Measurements from ENCODE around the gene ATR.

The ATR gene

DNA sequence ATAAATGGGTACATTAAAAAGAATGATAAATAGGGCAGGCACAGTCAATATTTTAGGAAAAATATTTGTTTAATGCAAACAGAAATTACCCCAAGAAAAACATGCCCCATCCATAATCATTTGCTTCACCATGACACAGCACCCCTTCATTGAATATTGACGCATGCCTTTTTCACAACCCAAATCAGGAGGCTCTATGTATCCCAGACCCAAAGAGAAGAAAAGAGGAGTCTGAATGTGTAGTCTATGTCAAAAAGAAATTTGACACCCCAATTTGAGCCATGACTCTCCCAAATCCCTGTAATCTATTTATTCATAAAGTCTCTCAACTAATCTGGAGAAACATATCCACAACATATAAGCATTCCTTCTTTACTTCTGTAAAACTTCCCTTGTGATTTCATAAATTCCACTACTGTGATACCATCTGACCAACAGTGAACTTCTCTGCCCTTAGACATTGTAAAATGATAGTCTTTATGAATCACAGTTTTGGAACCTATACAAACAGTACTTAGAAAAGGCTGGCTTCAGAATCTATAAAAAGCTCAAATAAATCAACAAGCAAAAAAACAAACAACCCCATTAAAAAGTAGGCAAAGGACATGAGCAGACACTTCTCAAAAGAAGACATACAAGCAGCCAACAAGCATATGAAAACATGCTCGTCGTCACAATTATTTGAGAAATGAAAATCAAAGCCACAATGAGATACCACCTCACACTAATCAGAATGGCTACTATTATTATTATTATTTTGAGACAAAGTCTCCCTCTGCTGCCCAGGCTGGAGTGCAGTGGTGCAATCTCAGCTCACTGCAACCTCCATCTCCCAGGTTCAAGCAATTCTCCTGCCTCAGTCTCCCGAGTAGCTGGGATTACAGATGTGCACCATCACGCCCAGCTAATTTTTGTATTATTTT, 77.3 kb downstream of the ATR start:
- Histone ChIP-seq H3K9me3 (ENCODE audit: control insufficient read depth, insufficient read depth, low read depth, low read length) (no peaks in the 10 kb centered on the region), H3K27ac (ENCODE audit: extremely low read depth, low read depth, low read length) (no peak overlapping the region), H3K36me3 (ENCODE audit: control insufficient read depth in 2 of 2, insufficient read depth in 1 of 2, low read length in 2 of 2) (peaks cover 4 to 27% of the 10 kb centered on the region in 2 experiments; a peak in 2 of 3 replicates), H3K4me3 (ENCODE audit: low read depth, low read length) (no peak overlapping the region), H3K4me1 (ENCODE audit: control insufficient read depth, insufficient read depth, low read length) (no peaks in the 10 kb centered on the region)
- POLR2A ChIA-PET, result no interaction called here
- CTCF ChIA-PET, result no interaction called here
- TF ChIP-seq FEZF1 (tag by site-specific recombination; IDR thresholded peaks at IDR 0.05) (peak; percentile 46; the same call in 1 of the 2 replicates), ZSCAN23 (tag by site-specific recombination; IDR thresholded peaks at IDR 0.05) (no peak)
- TF ChIP-seq, protein P1, sequence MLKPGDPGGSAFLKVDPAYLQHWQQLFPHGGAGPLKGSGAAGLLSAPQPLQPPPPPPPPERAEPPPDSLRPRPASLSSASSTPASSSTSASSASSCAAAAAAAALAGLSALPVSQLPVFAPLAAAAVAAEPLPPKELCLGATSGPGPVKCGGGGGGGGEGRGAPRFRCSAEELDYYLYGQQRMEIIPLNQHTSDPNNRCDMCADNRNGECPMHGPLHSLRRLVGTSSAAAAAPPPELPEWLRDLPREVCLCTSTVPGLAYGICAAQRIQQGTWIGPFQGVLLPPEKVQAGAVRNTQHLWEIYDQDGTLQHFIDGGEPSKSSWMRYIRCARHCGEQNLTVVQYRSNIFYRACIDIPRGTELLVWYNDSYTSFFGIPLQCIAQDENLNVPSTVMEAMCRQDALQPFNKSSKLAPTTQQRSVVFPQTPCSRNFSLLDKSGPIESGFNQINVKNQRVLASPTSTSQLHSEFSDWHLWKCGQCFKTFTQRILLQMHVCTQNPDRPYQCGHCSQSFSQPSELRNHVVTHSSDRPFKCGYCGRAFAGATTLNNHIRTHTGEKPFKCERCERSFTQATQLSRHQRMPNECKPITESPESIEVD (tag by site-specific recombination; IDR thresholded peaks at IDR 0.05), result peak; percentile 42

DNA sequence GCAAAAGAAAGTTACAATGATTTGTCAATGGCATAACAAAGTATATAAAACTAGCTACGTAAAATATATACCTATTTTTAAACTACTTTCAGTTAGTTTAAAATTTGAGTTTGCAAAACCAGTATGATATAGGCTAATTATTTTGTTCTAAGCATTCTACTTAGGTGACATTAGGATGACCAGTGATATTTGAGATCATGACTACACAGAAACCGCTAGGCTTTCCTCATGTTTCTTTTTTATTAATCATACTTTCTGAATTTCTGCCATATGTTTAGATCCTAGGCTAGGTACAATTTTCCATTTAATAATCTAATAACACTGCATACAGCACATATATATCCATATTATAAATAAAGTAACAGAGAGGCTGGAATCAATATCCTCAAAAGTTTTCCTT, 78.3 kb downstream of the ATR start:
- TF ChIP-seq ZNF585B (tag by site-specific recombination; IDR thresholded peaks at IDR 0.05) (no peak), ZNF701 (tag by site-specific recombination; IDR thresholded peaks at IDR 0.05) (no peak), SALL2 (tag by site-specific recombination; IDR thresholded peaks at IDR 0.05; ENCODE audit: borderline replicate concordance) (no peak), ZNF16 (tag by site-specific recombination; IDR thresholded peaks at IDR 0.05; ENCODE audit: low read depth) (no peak), ZNF174 (tag by site-specific recombination; IDR thresholded peaks at IDR 0.05) (no peak), HOXA7 (CRISPR knock-in tag; IDR thresholded peaks at IDR 0.05; ENCODE audit: borderline replicate concordance) (no peak), ZNF114 (tag by site-specific recombination; IDR thresholded peaks at IDR 0.05) (no peak), ZNF610 (tag by site-specific recombination; IDR thresholded peaks at IDR 0.05; ENCODE audit: borderline replicate concordance) (no peak), GFI1B (tag by site-specific recombination; IDR thresholded peaks at IDR 0.05) (no peak), ZNF19 (tag by site-specific recombination; IDR thresholded peaks at IDR 0.05; ENCODE audit: low read depth) (no peak), ZNF629 (tag by site-specific recombination; IDR thresholded peaks at IDR 0.05) (no peak), ZSCAN30 (tag by site-specific recombination; IDR thresholded peaks at IDR 0.05) (no peak), MYNN (tag by site-specific recombination; IDR thresholded peaks at IDR 0.05; ENCODE audit: borderline replicate concordance) (no peak)
- TF ChIP-seq, protein P2, sequence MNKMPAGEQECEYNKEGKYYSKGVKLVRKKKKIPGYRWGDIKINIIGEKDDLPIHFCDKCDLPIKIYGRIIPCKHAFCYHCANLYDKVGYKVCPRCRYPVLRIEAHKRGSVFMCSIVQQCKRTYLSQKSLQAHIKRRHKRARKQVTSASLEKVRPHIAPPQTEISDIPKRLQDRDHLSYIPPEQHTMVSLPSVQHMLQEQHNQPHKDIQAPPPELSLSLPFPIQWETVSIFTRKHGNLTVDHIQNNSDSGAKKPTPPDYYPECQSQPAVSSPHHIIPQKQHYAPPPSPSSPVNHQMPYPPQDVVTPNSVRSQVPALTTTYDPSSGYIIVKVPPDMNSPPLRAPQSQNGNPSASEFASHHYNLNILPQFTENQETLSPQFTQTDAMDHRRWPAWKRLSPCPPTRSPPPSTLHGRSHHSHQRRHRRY (tag by site-specific recombination; IDR thresholded peaks at IDR 0.05), result no peak
- TF ChIP-seq, protein P3, sequence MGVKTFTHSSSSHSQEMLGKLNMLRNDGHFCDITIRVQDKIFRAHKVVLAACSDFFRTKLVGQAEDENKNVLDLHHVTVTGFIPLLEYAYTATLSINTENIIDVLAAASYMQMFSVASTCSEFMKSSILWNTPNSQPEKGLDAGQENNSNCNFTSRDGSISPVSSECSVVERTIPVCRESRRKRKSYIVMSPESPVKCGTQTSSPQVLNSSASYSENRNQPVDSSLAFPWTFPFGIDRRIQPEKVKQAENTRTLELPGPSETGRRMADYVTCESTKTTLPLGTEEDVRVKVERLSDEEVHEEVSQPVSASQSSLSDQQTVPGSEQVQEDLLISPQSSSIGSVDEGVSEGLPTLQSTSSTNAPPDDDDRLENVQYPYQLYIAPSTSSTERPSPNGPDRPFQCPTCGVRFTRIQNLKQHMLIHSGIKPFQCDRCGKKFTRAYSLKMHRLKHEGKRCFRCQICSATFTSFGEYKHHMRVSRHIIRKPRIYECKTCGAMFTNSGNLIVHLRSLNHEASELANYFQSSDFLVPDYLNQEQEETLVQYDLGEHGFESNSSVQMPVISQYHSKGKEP (tag by site-specific recombination; IDR thresholded peaks at IDR 0.05), result no peak
- TF ChIP-seq, protein P4, sequence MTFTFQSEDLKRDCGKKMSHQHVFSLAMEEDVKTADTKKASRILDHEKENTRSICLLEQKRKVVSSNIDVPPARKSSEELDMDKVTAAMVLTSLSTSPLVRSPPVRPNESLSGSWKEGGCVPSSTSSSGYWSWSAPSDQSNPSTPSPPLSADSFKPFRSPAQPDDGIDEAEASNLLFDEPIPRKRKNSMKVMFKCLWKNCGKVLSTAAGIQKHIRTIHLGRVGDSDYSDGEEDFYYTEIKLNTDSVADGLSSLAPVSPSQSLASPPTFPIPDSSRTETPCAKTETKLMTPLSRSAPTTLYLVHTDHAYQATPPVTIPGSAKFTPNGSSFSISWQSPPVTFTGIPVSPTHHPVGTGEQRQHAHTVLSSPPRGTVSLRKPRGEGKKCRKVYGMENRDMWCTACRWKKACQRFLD (tag by site-specific recombination; IDR thresholded peaks at IDR 0.05), result no peak
- TF ChIP-seq, protein P5, sequence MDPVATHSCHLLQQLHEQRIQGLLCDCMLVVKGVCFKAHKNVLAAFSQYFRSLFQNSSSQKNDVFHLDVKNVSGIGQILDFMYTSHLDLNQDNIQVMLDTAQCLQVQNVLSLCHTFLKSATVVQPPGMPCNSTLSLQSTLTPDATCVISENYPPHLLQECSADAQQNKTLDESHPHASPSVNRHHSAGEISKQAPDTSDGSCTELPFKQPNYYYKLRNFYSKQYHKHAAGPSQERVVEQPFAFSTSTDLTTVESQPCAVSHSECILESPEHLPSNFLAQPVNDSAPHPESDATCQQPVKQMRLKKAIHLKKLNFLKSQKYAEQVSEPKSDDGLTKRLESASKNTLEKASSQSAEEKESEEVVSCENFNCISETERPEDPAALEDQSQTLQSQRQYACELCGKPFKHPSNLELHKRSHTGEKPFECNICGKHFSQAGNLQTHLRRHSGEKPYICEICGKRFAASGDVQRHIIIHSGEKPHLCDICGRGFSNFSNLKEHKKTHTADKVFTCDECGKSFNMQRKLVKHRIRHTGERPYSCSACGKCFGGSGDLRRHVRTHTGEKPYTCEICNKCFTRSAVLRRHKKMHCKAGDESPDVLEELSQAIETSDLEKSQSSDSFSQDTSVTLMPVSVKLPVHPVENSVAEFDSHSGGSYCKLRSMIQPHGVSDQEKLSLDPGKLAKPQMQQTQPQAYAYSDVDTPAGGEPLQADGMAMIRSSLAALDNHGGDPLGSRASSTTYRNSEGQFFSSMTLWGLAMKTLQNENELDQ (tag by site-specific recombination; IDR thresholded peaks at IDR 0.05; ENCODE audit: low read depth), result no peak
- TF ChIP-seq, protein P6, sequence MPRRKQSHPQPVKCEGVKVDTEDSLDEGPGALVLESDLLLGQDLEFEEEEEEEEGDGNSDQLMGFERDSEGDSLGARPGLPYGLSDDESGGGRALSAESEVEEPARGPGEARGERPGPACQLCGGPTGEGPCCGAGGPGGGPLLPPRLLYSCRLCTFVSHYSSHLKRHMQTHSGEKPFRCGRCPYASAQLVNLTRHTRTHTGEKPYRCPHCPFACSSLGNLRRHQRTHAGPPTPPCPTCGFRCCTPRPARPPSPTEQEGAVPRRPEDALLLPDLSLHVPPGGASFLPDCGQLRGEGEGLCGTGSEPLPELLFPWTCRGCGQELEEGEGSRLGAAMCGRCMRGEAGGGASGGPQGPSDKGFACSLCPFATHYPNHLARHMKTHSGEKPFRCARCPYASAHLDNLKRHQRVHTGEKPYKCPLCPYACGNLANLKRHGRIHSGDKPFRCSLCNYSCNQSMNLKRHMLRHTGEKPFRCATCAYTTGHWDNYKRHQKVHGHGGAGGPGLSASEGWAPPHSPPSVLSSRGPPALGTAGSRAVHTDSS (tag by site-specific recombination; IDR thresholded peaks at IDR 0.05), result no peak
- TF ChIP-seq, protein P7, sequence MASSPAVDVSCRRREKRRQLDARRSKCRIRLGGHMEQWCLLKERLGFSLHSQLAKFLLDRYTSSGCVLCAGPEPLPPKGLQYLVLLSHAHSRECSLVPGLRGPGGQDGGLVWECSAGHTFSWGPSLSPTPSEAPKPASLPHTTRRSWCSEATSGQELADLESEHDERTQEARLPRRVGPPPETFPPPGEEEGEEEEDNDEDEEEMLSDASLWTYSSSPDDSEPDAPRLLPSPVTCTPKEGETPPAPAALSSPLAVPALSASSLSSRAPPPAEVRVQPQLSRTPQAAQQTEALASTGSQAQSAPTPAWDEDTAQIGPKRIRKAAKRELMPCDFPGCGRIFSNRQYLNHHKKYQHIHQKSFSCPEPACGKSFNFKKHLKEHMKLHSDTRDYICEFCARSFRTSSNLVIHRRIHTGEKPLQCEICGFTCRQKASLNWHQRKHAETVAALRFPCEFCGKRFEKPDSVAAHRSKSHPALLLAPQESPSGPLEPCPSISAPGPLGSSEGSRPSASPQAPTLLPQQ (tag by site-specific recombination; IDR thresholded peaks at IDR 0.05), result no peak
- ChIA-PET POLR2A (no interaction called here), CTCF (no interaction called here)
- H3K27ac ChIP-seq (ENCODE audit: extremely low read depth, low read depth, low read length), result no peak overlapping the region
- H3K36me3 ChIP-seq (ENCODE audit: control insufficient read depth in 2 of 2, insufficient read depth in 1 of 2, low read length in 2 of 2), result peaks cover 4 to 32% of the 10 kb centered on the region in 2 experiments; a peak in 2 of 3 replicates
- no peak overlapping the region for H3K4me3 ChIP-seq (ENCODE audit: low read depth, low read length)
- H3K4me1 ChIP-seq (ENCODE audit: control insufficient read depth, insufficient read depth, low read length), result no peaks in the 10 kb centered on the region
- no peaks in the 10 kb centered on the region for H3K9me3 ChIP-seq (ENCODE audit: control insufficient read depth, insufficient read depth, low read depth, low read length)

All from HEK293 (cell line).